Mammary epithelial cell (primary cell): Measurements from ENCODE around the gene C16orf95.

Source experiments
- CTCF ChIP-seq, 2 donors: IDR thresholded peaks in 1 of 2; conservative IDR thresholded peaks in 1 of 2; 2 replicates each; pipeline ENCODE4 v1.5.1; 2011 to 2012; ENCODE audit warnings: inconsistent platforms in 2 of 2, low read length in 2 of 2, mild to moderate bottlenecking in 2 of 2, control low read depth in 1 of 2, low read depth in 1 of 2; ENCODE audit not compliant: insufficient read depth in 1 of 2; ENCODE audit errors: extremely low read depth in 1 of 2
- EZH2 ChIP-seq: IDR thresholded peaks from 2 replicates; pipeline ENCODE4 v1.6.1; 2012; ENCODE audit warnings: low read length, inconsistent platforms, borderline replicate concordance

GRCh38 chr16:87332150-87332549 is 15.0 kb upstream of the C16orf95 start:
- TF ChIP-seq CTCF (conservative IDR thresholded peaks at IDR 0.05 in 1 of 2, IDR thresholded peaks at IDR 0.05 in 1 of 2; ENCODE audit: extremely low read depth in 1 of 2, insufficient read depth in 1 of 2, low read depth in 1 of 2, low read length in 2 of 2) (no peak), EZH2 (no peak)
